GM23248 (cell line): ENCODE results near the gene MTCL3.

ENCODE experiments used
- EZH2 ChIP-seq: fragments of 200-600 bp; sonication (generic); IDR thresholded peaks from 2 replicates; pipeline ENCODE4 v1.6.1; 2018; ENCODE audit warnings: antibody characterized with exemption, mild to moderate bottlenecking; ENCODE audit not compliant: insufficient read depth, poor library complexity, severe bottlenecking
- EZH2phosphoT487 ChIP-seq: fragments of 200-600 bp; sonication (generic); IDR thresholded peaks from 2 replicates; pipeline ENCODE4 v1.6.1; 2018; ENCODE audit warnings: antibody characterized with exemption, moderate library complexity, mild to moderate bottlenecking, low read depth; ENCODE audit not compliant: insufficient read depth

DNA sequence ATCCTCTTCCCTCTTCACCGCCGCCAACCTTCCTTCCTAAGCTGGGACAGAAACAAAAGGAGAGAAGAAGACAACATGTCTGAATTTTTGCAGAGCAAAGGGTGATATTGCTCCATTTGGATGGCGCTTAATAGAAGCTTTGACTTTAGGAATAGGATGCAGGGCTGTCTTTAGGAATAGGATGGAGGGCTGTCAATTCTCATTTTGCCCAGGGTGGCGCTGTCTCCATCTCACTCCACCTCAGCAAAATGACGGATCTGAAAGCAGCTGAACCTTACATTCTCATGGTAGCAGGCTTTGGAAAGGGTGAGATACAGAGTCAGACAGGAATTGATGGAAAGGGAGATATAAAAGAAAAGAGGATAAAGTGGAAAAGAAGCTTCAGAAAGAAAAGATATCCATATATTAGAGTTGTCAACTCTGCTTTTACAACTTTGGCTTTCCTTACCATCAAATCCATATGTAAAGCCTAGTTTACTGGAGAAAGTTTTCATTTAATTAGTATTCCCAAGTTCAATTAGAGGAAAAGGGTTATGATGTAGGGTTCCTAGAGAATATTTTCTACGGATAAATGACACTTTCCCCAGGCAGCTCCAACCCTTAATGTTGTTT lies 2.4 kb downstream of the MTCL3 start:
- TF ChIP-seq EZH2 (no peak), EZH2phosphoT487 (no peak)
